Mesenchymal stem cell (in vitro differentiated cells and primary cell): ENCODE measurements around the gene SLC10A1.
A peak's percentile ranks its signal among the peaks of the same experiment; 100 is the strongest.

Source experiments
- DNase-seq: peaks from one replicate; pipeline ENCODE4 v3.0.0-alpha.2; 2013
- H2AFZ ChIP-seq: one replicate; pipeline ENCODE4 v1.6.1; 2013; ENCODE audit warnings: low read depth, mild to moderate bottlenecking, control low read depth, inconsistent platforms, low read length, moderate library complexity
- H2AK5ac ChIP-seq: 2 replicates; pipeline ENCODE4 v1.6.1; 2013; ENCODE audit warnings: low read length, moderate library complexity, mild to moderate bottlenecking, inconsistent platforms; ENCODE audit not compliant: severe bottlenecking
- H2BK120ac ChIP-seq: one replicate; pipeline ENCODE4 v1.6.1; 2013; ENCODE audit warnings: low read depth, mild to moderate bottlenecking, inconsistent platforms, low read length, moderate library complexity
- H2BK12ac ChIP-seq, 2 experiments: one replicate each; pipeline ENCODE4 v1.6.1; 2013; ENCODE audit warnings: inconsistent platforms in 2 of 2, low read length in 2 of 2, mild to moderate bottlenecking in 2 of 2, moderate library complexity in 2 of 2, control low read depth in 1 of 2
- H2BK15ac ChIP-seq: one replicate; pipeline ENCODE4 v1.6.1; 2013; ENCODE audit warnings: mild to moderate bottlenecking, low read depth, inconsistent platforms; ENCODE audit not compliant: poor library complexity, severe bottlenecking
- H2BK5ac ChIP-seq: 2 replicates; pipeline ENCODE4 v1.6.1; 2013; ENCODE audit warnings: low read depth, mild to moderate bottlenecking, low read length, control low read depth, inconsistent platforms; ENCODE audit not compliant: poor library complexity, severe bottlenecking
- H3K14ac ChIP-seq, 2 experiments: one replicate each; pipeline ENCODE4 v1.6.1; 2013; ENCODE audit warnings: inconsistent platforms in 2 of 2, low read length in 2 of 2, control low read depth in 1 of 2, mild to moderate bottlenecking in 1 of 2, moderate library complexity in 1 of 2
- H3K18ac ChIP-seq, 2 experiments: one replicate each; pipeline ENCODE4 v1.6.1; 2013; ENCODE audit warnings: inconsistent platforms in 2 of 2, low read length in 2 of 2, control low read depth in 1 of 2, low read depth in 1 of 2, mild to moderate bottlenecking in 1 of 2
- H3K23ac ChIP-seq, 2 experiments: one replicate each; pipeline ENCODE4 v1.6.1; 2013; ENCODE audit warnings: inconsistent platforms in 2 of 2, low read length in 2 of 2, mild to moderate bottlenecking in 2 of 2, moderate library complexity in 2 of 2, control low read depth in 1 of 2
- H3K27ac ChIP-seq: 2 replicates; pipeline ENCODE4 v1.5.1; 2013; ENCODE audit warnings: mild to moderate bottlenecking, moderate library complexity, low read length, control low read depth, inconsistent platforms; ENCODE audit not compliant: poor library complexity, severe bottlenecking
- H3K27me3 ChIP-seq, 2 experiments: 2 replicates each; pipeline versions ENCODE4 v1.6.1 to v1.7.0; 2013; ENCODE audit warnings: low read length in 2 of 2, mild to moderate bottlenecking in 2 of 2, moderate library complexity in 2 of 2, control low read depth in 1 of 2, inconsistent platforms in 1 of 2; ENCODE audit not compliant: control insufficient read depth in 1 of 2, insufficient read depth in 1 of 2
- H3K36me3 ChIP-seq, 2 experiments: 2 replicates each; pipeline versions ENCODE4 v1.6.1 to v1.7.0; 2013; ENCODE audit warnings: low read length in 2 of 2, control low read depth in 1 of 2, inconsistent platforms in 1 of 2, low read depth in 1 of 2, mild to moderate bottlenecking in 1 of 2; ENCODE audit not compliant: insufficient read depth in 2 of 2, control insufficient read depth in 1 of 2
- H3K4ac ChIP-seq, 2 experiments: one replicate each; pipeline ENCODE4 v1.6.1; 2013; ENCODE audit warnings: inconsistent platforms in 2 of 2, low read length in 2 of 2, mild to moderate bottlenecking in 2 of 2, moderate library complexity in 2 of 2, control low read depth in 1 of 2, low read depth in 1 of 2
- H3K4me1 ChIP-seq: 2 replicates; pipeline ENCODE4 v1.6.1; 2013; ENCODE audit warnings: low read depth, low read length, control low read depth; ENCODE audit not compliant: control insufficient read depth, insufficient read depth
- H3K4me2 ChIP-seq: 2 replicates; pipeline ENCODE4 v1.6.1; 2013; ENCODE audit warnings: low read length, mild to moderate bottlenecking, inconsistent platforms; ENCODE audit not compliant: poor library complexity, severe bottlenecking
- H3K4me3 ChIP-seq, 2 experiments: 2 replicates each; pipeline versions ENCODE4 v1.5.1 to v1.7.0; 2013; ENCODE audit warnings: low read length in 2 of 2, mild to moderate bottlenecking in 2 of 2, control low read depth in 1 of 2, low read depth in 1 of 2; ENCODE audit not compliant: insufficient read depth in 1 of 2
- H3K79me1 ChIP-seq: replicated peaks from 2 replicates; pipeline ENCODE4 v1.6.1; 2013; ENCODE audit warnings: mild to moderate bottlenecking, control low read depth, low read length, inconsistent platforms; ENCODE audit not compliant: poor library complexity, severe bottlenecking
- H3K9ac ChIP-seq: 2 replicates; pipeline ENCODE4 v1.7.0; 2013; ENCODE audit warnings: mild to moderate bottlenecking, low read length, moderate library complexity
- H3K9me3 ChIP-seq: 2 replicates; pipeline ENCODE4 v1.7.0; 2013; ENCODE audit warnings: mild to moderate bottlenecking, low read length; ENCODE audit not compliant: control insufficient read depth
- H4K8ac ChIP-seq: one replicate; pipeline ENCODE4 v1.6.1; 2013; ENCODE audit warnings: inconsistent platforms, mild to moderate bottlenecking, low read length, moderate library complexity
- H4K91ac ChIP-seq: one replicate; pipeline ENCODE4 v1.6.1; 2013; ENCODE audit warnings: mild to moderate bottlenecking, low read length, inconsistent platforms
- WGBS: methylation state at CpG from one replicate; pipeline ENCODE4 v1.1.7; 2013; ENCODE audit warnings: mixed read lengths; 5-methylcytosine and 5-hydroxymethylcytosine counted together

Gene SLC10A1

GRCh38 chr14:69786603-69787002 lies 10.4 kb downstream of the SLC10A1 start:
- Histone ChIP-seq H4K91ac (no peak overlapping the region), H3K4me2 (no peak overlapping the region), H3K23ac (no peak overlapping the region), H2BK15ac (no peak overlapping the region), H2BK12ac (no peak overlapping the region), H2AK5ac (no peak overlapping the region), H3K9me3 (no peaks in the 10 kb centered on the region), H3K9ac (no peak overlapping the region), H3K27me3 (no peaks in the 10 kb centered on the region), H4K8ac (no peak overlapping the region), H2BK120ac (no peak overlapping the region), H2AFZ (no peak overlapping the region), H3K4ac (no peak overlapping the region), H2BK5ac (no peak overlapping the region), H3K27ac (no peak overlapping the region), H3K18ac (no peak overlapping the region), H3K14ac (no peak overlapping the region), H3K79me1 (no peaks in the 10 kb centered on the region), H3K36me3 (peaks cover 6% of the 10 kb centered on the region in 2 experiments), H3K4me3 (no peak overlapping the region), H3K4me1 (no peaks in the 10 kb centered on the region)
- 100% methylated on average over 1 of the region's 3 CpGs for WGBS
- DNase-seq: no peak

- no peak overlapping the region for H2BK15ac ChIP-seq
- H3K4me1 ChIP-seq: no peaks in the 10 kb centered on the region
- H2BK5ac ChIP-seq: no peak overlapping the region
- no peak overlapping the region for H3K4me3 ChIP-seq
- H3K4ac ChIP-seq: no peak overlapping the region
- peaks cover 3% of the 10 kb centered on the region for H3K79me1 ChIP-seq
- no peak overlapping the region for H3K4me2 ChIP-seq
- no peak overlapping the region for H3K14ac ChIP-seq
- no peak overlapping the region for H3K18ac ChIP-seq
- H4K91ac ChIP-seq: no peak overlapping the region
- H3K27me3 ChIP-seq: no peaks in the 10 kb centered on the region
- H2BK120ac ChIP-seq: no peak overlapping the region
- 94% methylated on average over 1 of the region's 1 CpG for WGBS
- H3K27ac ChIP-seq: no peak overlapping the region
- no peak overlapping the region for H2AK5ac ChIP-seq
- H2AFZ ChIP-seq: no peak overlapping the region
- H4K8ac ChIP-seq: peak overlapping the region; percentile 2
- H3K9ac ChIP-seq: no peak overlapping the region
- DNase-seq: no peak
- H2BK12ac ChIP-seq: no peak overlapping the region
- no peaks in the 10 kb centered on the region for H3K9me3 ChIP-seq
- H3K23ac ChIP-seq: no peak overlapping the region
- H3K36me3 ChIP-seq: peaks cover 6 to 22% of the 10 kb centered on the region in 2 experiments
These were observed 12.1 kb downstream of the SLC10A1 start for GRCh38 chr14:69784942-69785341.

GRCh38 chr14:69780952-69781351 lies 16.1 kb downstream of the SLC10A1 start:
- no peak overlapping the region for H2BK12ac ChIP-seq
- no peak overlapping the region for H3K23ac ChIP-seq
- H3K14ac ChIP-seq: no peak overlapping the region
- no peak overlapping the region for H2BK15ac ChIP-seq
- H3K4me2 ChIP-seq: no peak overlapping the region
- H2AK5ac ChIP-seq: no peak overlapping the region
- no peak for DNase-seq
- H4K8ac ChIP-seq: no peak overlapping the region
- H3K9ac ChIP-seq: no peak overlapping the region
- no peak overlapping the region for H3K27ac ChIP-seq
- H3K4me1 ChIP-seq: no peaks in the 10 kb centered on the region
- no peaks in the 10 kb centered on the region for H3K9me3 ChIP-seq
- H2BK120ac ChIP-seq: no peak overlapping the region
- H3K36me3 ChIP-seq: peaks cover 18 to 56% of the 10 kb centered on the region in 2 experiments
- H3K4me3 ChIP-seq: no peak overlapping the region
- peaks cover 23% of the 10 kb centered on the region for H3K79me1 ChIP-seq
- WGBS: 100% methylated on average over 3 of the region's 3 CpGs
- H2BK5ac ChIP-seq: no peak overlapping the region
- H2AFZ ChIP-seq: no peak overlapping the region
- H3K4ac ChIP-seq: no peak overlapping the region
- no peaks in the 10 kb centered on the region for H3K27me3 ChIP-seq
- no peak overlapping the region for H3K18ac ChIP-seq
- H4K91ac ChIP-seq: no peak overlapping the region

GRCh38 chr14:69780092-69780491 lies 16.9 kb downstream of the SLC10A1 start:
- Histone ChIP-seq H3K14ac (no peak overlapping the region), H3K79me1 (peaks cover 23% of the 10 kb centered on the region), H2BK120ac (no peak overlapping the region), H2BK15ac (no peak overlapping the region), H3K4me3 (no peak overlapping the region), H4K91ac (no peak overlapping the region), H3K36me3 (peaks cover 18 to 64% of the 10 kb centered on the region in 2 experiments), H3K4me1 (no peaks in the 10 kb centered on the region), H2AK5ac (no peak overlapping the region), H3K27me3 (no peaks in the 10 kb centered on the region), H2BK5ac (no peak overlapping the region), H4K8ac (no peak overlapping the region), H3K27ac (no peak overlapping the region), H3K18ac (no peak overlapping the region), H2BK12ac (no peak overlapping the region), H3K4ac (no peak overlapping the region), H3K9me3 (no peaks in the 10 kb centered on the region), H3K9ac (no peak overlapping the region), H2AFZ (no peak overlapping the region), H3K4me2 (no peak overlapping the region), H3K23ac (no peak overlapping the region)
- DNase-seq: no peak
- WGBS: no CpG with 5 or more reads among the region's 1 CpG
